ENCODE data around the gene RYR3.

The RYR3 gene

DNA sequence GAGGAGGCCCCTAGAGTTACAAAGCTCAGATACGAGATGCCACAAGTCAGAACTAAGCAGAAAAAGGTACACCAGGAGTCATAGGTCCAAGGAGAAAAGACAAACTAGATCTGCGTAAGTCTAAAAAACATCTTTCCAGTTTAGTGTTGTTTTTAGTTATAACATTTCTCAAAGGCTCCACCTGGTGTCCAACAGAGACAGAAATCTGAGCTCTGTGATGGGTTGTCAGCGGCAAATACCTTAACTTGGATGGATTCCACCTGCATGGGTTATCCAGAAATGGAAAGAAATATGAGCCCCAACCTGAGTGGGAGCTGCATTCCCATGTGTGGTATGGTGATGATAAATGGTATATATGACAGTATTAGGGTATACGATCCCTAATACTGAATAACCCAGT lies 418.9 kb downstream of the RYR3 start:
- no peak for DNase-seq

DNA sequence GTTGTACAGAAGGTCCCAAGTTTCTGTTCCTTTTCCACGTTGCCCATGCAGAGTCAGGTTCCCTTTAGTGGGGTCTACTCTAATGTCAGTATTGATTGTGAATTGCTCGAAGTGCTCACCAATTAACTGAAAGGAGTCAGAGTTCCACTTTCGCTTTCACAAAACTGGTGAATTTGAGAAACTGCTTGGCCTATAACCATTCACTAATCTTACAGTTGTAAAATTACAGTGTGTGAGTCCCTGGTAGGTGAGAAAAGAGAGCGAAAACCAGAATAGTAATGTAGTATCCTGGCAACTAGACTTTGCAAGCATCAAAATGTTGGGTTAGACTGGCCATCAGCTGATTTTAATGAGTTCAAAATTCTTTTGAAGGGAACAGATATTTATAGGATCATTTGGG lies 420.0 kb downstream of the RYR3 start:
- no peak for DNase-seq

DNA sequence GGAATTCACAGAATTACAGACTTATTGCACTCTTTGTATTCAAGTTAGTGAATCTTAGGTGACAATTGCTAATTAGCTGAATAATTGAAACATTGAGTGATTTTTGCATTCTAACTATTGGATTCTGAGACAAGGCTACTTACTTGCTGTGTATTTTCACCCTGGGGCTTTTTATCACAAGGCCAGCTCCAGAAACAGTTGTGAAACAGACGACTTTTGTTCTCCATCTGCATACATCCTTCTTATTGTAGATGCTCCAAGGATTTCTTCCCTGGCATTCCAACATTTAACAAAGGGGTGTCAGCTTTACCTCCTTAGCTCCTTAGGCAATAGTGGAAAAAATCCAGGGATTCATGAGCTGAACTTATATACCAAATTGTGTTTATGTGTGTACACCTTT lies 424.4 kb downstream of the RYR3 start:
- DNase-seq: no peak

DNA sequence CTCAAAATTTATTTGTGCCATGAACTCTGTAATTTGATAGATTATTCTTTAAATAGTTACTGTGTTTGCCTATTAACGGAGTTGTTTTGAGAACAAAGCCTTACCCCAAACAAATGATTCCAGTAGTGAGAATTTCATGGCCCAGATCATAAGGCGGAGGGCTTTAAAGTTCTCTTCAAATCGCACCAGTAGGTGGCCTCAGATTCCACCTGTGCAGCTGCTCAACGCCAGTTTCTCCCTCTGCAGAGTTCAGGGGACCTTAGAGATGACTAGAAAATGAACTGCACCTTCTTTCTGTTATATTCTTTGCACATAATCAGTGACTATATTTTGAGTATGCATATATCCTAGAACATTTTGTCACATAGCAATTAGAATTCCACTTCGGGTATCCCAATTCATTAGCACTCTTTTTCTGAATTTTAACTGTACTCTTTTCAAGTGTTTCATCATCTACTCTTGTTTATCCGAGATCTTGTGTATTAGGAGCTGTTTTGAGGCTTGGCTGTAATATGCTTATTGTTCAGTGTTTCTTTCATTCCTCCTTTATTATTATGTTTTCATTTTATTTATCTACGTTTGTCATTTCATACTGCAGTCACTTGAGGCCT lies 425.0 kb downstream of the RYR3 start:
- DNase-seq: no peak

DNA sequence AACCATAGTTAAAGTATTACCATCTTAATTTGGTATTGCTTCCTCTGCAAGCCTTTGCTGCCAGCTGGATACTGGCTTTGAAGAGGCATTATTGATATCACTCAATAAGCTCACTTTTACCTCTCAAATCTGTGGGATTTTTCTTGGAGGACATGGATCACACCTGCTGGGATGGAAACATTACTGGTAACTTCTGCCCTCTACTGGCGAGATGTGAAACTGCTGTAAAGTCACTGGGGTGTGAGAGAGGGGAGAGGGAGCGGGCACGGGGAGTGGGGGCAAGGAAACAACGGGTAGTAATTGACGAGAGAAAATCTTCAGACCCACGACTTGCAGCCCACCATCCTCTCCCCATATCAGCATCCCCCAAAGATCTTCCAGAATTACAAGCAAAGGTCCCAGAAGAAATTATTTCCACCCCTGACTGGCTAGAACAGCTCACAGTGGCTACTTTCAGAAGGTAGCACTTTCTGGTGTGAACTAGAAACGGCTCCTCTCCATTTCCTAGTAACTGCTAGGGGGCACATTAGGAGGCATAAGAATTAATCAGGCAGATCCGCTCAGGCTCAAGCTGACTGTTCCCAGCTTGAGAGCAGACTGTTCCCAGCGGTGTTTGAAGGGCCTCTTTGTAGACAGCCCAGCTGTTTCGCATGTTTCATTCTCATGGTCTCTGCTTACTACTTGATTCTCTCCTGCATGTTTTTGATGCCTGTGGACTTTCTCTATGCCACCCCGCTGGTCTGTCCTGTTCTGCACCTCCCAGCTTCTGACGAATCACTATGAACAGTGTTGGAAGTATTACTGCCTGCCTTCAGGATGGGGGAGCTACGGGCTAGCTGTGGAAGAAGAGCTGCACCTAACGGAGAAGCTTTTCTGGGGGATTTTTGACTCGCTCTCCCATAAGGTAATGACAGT lies 427.2 kb downstream of the RYR3 start:
- DNase-seq: no peak

DNA sequence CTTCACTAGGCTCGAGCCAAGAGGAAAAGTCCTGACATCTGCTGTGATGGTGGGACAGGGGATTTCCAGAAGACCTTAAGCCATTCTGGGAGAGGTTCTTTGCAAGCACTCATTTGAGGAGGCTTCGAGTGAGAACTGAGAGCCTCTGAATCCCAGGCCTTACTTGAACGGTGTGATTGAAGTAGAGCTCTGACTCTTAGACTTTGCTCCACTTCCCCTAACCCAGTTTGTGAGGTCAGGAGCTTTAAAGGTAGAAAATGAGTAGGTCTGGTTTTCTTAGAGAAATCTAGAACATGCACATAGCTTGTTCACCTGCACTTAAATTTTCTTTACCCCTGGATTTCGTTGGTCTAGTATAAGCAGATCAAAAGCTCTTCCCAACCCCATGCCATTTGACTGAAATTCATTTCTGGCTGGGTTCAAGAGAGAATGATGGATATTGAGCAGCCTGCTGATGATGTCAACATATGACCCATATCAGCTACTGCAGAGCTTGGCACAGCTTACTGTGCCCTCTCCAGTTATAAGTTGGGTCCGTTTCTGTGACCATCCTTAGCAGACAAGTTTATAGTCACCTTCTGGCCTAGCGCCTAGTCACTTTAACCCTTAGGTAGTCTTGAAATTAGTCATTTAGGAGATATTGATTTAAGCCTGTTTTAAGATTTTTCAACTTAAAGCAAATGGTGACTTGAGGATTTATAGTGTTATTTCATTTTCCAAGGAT lies 428.3 kb downstream of the RYR3 start:
- DNase-seq: no peak

- no peak for DNase-seq
Measured at GRCh38 chr15:33742306-33742705, 431.5 kb downstream of the RYR3 start.

- DNase-seq: no peak
Measured at GRCh38 chr15:33742800-33743199, 432.0 kb downstream of the RYR3 start.

DNA sequence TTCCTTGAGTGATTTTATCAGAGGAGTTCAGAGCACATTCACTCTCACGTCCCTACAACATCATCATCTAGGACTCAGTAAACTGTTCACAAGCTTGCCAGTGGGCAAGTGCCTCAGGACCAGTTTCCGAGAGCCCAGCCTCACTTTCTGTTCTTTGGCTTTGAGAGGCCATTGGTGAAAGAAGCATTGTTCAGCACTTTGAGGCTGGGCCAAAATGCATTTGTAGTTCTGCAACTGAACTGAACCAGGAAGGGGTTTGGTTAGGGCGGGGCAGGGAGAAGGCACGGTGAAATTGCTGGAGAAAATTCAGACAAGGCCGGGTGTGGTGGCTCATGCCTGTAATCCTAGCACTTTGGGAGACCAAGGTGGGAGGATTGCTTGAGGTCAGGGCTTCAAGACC lies 435.4 kb downstream of the RYR3 start:
- no peak for DNase-seq

DNA sequence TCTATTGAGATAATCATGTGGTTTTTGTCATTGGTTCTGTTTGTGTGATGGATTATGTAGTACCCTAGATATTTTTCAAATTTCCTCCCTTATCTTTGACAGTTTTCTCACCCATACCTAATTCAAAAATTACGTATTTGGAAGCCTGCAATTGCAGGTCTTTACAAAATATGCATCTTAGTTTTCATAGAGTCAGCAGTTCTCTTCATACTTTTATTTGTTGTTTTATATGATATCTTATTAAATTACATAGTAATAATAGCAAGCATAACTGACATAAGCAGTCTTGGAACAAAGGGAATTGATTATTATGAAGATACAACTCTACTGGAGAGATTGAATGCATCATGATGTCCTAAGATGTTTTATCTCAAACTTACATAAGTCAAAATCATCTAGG lies 442.2 kb downstream of the RYR3 start:
- no peak for DNase-seq

DNA sequence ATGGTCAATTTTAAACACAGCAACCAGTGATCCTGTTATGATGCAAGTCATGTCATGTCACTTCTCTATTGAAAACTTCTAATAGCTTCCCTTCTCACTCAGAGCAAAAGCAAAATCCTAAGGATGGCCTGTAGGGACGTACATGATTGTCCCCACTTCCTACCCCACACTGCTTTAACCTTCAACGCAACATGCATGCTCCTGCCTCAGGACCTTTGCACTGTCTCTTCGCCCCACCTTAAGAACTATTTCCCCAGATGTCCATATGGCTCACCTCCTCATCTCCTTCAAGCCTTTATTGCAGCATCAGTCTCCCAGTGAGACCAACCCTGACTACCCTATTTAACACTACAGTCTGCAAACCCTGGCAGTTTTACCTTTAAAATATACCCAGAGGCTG lies 443.5 kb downstream of the RYR3 start:
- no peak for DNase-seq

GRCh38 chr15:33756961-33757360 lies 446.2 kb downstream of the RYR3 start:
- no peak for DNase-seq

DNA sequence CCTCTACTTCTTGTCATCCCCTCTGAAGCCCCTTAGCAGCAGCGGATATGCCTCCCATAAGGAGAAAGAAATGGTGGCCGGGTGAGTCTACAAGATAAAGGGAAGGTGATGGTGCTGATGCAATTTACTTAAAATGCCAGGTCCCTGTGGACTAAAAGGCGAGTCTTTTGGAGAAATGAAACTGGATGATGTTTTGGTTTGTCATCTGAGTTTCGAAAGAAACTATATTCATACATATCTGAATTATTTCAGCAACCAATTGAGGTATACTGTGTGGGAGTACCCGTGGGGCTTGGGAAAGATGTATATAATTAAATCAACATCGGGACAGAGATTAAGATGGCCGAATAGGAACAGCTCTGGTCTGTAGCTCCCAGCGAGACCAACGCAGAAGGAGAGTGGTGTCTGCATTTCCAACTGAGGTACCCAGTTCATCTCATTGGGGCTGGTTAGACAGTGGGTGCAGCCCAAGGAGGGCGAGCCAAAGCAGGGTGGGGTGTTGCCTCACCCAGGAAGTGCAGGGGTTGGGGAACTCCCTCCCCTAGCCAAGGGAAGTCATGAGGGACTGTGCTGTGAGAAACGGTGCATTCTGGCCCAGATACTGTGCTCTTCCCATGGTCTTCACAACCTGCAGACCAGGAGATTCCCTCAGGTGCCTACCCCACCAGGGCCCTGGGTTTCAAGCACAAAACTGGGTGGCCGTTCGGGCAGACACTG lies 446.9 kb downstream of the RYR3 start:
- DNase-seq: no peak

- no peak for DNase-seq
Measured at GRCh38 chr15:33766389-33766788, 455.6 kb downstream of the RYR3 start.

GRCh38 chr15:33768670-33769190 lies 458.0 kb downstream of the RYR3 start:
- DNase-seq: no peak

GRCh38 chr15:33773969-33774368 lies 463.2 kb downstream of the RYR3 start:
- no peak for DNase-seq

GRCh38 chr15:33778852-33779251 lies 468.1 kb downstream of the RYR3 start:
- DNase-seq: no peak

DNA sequence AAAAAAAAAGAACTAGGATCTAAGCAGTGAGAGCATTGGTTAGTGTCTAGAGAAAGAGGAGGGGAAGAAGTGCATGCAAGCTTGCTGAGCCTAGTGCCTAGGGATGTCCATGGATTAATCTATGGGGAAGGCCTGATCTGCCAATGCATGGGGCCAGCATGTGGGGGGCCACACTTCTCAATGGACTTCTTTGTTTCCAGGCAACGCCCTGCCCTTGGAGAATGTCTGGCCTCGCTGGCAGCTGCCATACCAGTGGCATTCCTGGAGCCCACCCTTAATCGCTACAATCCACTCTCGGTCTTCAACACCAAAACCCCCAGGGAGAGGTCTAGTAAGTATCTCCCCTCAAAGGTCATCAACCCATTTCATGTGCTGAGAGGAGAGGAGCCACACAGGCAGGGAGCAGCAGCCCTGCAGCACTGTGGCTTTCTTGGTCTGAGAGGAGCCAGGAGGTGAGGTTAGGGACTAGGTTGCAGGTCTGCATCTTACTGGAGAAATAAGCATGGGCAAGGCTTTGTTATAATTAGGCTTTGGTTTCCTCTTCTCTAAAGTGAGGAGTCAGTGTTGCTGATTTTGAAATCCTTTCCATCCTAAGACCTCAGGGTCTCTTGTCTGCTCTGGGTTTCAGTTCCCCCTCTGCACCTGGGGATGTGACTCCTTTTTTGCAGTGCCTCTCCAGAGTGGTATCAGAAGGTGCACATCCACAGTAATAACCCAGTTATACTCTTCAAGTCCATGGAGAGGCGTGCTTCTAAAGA lies 469.4 kb downstream of the RYR3 start:
- no peak for DNase-seq

DNA sequence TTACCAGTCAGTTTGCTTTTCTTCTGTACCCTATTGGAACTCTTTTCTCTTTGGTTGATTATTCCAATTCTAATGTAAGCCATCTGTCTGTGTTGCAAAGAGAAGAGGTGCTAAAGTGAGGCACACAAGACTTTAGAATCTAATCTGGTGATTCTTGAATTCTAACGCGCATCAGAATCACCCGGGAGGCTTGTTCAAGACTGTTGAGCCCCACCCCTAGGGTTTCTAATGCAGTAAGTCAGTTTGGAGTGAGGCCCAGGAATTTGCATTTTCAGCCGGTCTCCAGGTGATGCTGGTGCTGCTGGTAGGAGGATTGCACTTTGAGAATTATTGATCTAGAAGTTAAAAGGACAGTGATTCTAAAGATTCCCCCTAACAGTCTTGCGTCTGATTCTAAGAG lies 472.2 kb downstream of the RYR3 start:
- no peak for DNase-seq

- no peak for DNase-seq
Measured at GRCh38 chr15:33785366-33785765, 474.6 kb downstream of the RYR3 start.

- DNase-seq: no peak
Measured at GRCh38 chr15:33788906-33789540, 478.3 kb downstream of the RYR3 start.

DNA sequence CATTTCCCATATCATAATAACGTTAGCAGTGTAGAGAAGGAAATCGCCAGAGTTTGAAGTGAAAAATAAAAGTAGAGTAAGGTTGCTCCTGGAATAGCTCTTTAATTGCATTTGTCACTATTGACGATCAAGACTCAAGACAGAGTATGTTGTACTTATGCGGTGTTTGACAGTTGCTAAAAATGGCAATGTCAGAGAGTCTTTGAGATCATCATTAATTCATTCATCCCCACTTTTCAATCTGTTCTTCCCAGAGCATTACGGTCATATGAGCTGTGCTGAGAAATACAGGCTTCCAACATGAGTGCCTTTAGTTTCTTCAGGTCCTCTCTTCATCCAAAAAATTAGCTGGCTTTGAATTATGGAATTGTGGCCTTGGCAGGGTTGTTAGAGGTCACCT lies 483.7 kb downstream of the RYR3 start:
- no peak for DNase-seq
